GM12891 (cell line): ENCODE measurements around the gene EGFR.

ENCODE experiments used
- POLR2AphosphoS5 ChIP-seq: IDR thresholded peaks from 2 replicates; pipeline ENCODE4 v1.6.1; 2011; ENCODE audit warnings: low read depth, low read length, control low read depth
- TAF1 ChIP-seq: IDR thresholded peaks from 2 replicates; pipeline ENCODE4 v1.6.1; 2011; ENCODE audit warnings: low read depth, low read length, control low read depth

GRCh38 chr7:55120074-55120473 lies 101.3 kb downstream of the EGFR start:
- no peak for TF ChIP-seq TAF1
- TF ChIP-seq POLR2AphosphoS5, result no peak
